HG02981 (cell line): ENCODE results near the gene BCAS3.

Experiments used
- ATAC-seq: cut with Tn5 transposase; IDR thresholded peaks from one replicate; pipeline ENCODE4 v1.9.1; 2021; ENCODE audit warnings: mild to moderate bottlenecking, moderate library complexity; ENCODE audit not compliant: unreplicated experiment

The BCAS3 gene

DNA sequence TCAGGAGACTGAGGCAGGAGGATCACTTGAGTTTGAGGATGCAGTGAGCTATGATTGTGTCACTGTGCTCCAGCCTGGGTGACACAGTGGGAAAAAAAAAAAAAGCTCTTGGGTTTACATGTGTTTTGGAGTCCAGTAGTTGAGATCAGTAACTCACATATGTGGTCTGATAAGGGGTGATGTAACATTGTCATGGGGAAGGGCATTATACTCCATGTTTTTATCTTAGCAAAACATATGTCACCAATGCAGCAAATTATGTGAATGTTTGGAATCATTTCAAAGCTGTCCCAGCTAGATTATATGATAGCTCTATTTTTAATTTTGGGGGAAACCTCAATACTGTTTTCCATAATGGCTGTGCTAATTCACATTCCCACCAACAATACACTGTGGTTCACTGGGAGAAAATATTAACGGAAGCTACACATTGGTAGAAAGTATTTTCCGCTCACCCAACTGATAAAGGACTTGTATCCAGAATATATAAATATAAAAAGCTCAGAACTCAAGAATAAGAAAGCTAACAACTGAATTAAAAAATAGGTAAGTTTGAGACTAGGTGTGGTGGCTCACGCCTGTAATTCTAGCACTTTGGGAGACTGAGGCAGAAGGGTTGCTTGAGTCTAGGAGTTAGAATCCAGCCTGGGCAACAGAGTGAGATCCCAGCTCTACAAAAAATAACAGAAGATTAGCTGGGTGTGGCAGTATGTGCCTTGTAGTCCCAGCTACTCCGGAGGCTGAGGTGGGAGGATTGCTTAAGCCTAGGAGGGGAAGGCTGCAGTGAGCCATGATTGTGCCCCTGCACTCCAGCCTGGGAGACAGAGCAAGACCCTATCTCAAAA is 497.9 kb downstream of the BCAS3 start:
- no peak for ATAC-seq

DNA sequence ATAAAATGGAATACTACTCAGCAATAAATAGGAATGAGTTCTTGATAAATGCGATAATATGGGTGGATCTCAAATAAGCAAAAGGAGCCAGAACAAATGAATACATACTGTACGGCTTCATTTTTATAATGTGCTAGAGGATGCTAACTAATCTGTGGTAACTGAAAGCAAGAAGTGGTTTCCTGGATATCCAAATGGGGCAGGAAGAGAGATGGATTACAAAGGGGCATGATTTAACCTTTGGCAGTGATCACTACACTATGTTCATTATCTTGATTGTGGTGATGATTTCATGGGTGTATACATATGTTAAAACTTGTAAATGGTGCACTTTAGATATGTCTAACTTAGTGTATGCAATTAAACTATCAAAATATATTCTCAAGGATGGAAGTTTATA is 499.7 kb downstream of the BCAS3 start:
- no peak for ATAC-seq

DNA sequence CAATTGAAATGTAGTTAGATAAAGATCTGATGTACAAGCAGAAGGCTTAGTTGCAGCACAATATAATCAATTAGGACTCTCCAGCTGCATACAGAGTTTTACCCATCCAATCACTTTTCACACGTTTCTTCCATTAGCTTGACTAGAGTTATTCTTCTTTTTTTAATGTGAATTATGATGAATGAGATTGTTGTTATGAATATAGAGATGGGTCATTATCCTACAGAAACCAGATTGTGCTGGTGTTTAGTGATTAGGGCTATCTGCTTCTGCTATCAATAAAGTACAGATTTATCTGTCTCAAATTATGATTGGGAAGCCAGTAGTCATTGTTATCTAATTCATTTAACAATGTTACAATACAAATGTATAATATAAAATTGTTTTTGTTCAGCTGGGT is 500.6 kb downstream of the BCAS3 start:
- no peak for ATAC-seq

DNA sequence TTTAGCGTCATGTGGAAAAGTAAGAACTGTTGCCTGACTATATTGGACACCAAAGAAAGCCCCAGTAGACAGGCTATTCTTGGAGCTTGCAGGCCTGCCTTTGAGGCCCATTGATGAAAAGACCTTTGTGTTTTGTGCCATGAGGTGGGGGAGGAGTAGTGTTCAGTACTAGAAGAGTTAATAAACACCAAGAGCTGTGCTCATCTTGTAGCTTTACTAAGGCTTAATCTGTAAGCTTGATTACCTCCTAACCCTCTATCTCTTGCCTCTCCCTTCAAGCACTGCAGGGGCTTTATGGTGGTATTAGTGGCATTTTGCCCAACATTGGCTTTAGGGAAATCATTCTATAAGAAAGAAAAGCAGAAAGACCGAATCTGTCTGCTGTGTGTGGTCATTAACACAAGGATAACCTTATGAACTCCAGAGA is 501.7 kb downstream of the BCAS3 start:
- no peak for ATAC-seq

DNA sequence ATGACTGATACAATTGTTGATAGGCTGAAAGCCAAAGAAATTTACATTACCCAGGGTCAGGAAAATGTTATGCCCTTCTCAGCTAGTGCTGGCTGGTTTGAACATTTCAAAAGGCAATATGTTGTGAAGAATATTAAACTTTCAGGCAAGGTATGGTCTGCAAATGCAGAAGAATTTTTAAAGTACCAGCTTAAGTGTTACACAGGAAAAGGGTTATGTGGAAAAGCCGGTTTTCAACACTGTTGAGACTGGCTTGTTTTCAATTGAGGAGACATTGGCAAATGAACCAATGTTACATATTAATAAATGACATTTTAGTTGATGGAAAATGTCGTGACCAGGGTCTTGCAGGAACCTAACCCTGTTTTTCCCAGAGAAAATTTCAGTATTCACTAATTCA is 506.1 kb downstream of the BCAS3 start:
- no peak for ATAC-seq

DNA sequence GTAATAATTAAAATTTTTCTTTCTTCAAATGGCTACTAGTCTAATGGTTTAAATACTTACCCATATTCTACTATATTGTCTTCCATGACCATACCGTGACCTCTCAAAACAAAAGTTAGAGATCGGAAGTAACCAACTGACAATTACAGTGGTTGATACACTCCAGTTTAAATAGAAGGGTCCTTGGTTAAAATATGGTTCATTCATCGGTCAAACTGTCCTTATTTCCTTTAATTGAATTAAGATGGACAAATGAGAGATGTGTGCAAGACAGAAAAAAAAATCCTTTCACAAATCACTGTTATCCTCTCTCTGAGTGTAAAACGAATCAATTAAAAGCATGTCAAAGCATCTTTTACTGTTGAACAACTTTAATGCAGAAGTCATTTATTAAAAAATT is 507.7 kb downstream of the BCAS3 start:
- ATAC-seq = no peak

DNA sequence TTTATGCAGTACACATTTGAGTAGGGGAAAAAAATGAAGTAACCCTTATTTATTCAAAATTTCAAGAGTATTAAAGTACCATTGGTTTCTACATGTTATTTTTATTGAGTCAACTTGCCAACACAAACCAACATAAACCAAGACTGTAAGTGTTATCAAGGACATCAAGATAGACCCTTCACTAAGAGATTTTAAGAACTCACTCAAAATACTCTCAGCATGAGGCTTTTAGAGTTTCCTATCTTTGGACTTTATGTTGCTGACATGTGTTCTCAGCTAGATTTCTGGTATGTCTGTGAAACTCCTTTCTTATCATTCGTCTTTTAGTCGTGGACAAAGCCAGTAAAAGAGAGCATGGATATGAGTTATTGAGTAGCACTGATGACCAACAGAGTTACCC is 509.4 kb downstream of the BCAS3 start:
- no peak for ATAC-seq

DNA sequence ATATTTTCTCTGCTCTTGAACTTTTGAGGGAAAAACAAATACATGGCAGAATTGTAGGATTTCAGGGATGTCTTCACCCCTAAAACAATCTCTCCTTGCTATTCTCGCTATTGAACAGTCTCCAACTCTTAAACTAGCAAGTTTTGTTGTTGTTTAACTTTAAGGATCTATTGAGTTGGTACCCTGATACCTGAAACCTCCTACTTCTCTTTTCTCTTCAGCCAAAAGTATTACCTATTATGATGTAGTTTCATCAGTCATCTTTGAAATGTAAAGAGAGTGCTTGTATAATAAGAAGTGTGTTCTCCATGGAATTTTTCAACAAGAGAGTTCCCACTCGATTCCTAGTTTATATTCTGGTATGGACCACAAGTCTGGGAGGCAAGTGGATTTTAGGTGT is 510.4 kb downstream of the BCAS3 start:
- ATAC-seq = no peak

DNA sequence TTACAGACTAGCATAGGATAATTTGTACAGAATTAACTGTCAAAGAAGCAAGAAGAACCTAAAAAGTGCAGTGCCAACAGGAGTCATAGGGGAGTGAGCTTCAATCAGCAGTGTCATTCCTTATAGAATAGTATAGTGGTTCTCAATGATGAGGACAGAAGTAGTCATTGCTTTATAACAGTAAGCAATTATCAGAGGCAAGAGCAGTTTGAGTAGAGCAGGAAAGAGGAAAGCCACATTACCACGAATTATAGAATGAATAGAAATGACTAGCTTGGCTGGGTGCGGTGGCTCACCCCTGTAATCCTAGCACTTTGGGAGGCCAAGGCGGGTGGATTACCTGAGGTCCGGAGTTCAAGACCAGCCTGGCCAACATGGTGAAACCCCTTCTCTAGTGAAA is 512.3 kb downstream of the BCAS3 start:
- ATAC-seq = no peak

DNA sequence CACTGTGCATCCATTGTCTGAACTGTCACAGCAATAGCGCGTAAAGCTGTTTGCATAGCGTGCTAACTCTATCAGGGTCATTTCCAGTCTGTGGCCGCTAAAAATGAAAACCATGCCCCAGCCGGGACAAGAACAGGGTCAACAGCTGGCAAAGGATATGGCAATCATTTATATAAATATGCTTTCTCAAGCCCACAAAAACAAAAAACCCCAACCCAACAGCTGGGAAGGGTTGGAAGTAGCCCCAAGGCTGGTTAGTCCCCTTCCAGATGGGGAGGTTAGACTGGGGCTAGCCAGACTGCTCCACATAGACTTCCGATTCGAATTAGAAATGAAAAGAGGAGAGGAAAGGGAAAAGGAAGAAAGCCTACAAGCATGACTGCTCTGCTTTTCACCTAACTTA is 518.7 kb downstream of the BCAS3 start:
- no peak for ATAC-seq

DNA sequence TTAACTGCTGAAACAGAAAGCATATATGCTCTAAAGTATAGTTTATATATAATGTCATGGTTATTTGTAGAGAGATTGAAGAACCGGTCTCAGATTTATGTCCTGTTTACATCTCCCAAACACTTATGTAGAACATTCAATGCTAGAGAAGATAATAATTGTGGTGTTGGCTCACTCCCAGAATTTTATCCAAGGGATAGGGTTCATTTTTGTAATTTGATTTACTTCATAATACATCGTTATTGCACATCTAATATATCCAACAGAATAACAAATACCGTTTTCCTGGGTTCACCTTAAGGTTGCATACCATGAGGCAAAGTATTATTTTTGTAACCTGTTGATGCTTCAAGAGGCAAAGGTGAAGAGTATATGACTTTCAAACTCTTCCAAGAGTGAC is 519.1 kb downstream of the BCAS3 start:
- ATAC-seq = no peak

DNA sequence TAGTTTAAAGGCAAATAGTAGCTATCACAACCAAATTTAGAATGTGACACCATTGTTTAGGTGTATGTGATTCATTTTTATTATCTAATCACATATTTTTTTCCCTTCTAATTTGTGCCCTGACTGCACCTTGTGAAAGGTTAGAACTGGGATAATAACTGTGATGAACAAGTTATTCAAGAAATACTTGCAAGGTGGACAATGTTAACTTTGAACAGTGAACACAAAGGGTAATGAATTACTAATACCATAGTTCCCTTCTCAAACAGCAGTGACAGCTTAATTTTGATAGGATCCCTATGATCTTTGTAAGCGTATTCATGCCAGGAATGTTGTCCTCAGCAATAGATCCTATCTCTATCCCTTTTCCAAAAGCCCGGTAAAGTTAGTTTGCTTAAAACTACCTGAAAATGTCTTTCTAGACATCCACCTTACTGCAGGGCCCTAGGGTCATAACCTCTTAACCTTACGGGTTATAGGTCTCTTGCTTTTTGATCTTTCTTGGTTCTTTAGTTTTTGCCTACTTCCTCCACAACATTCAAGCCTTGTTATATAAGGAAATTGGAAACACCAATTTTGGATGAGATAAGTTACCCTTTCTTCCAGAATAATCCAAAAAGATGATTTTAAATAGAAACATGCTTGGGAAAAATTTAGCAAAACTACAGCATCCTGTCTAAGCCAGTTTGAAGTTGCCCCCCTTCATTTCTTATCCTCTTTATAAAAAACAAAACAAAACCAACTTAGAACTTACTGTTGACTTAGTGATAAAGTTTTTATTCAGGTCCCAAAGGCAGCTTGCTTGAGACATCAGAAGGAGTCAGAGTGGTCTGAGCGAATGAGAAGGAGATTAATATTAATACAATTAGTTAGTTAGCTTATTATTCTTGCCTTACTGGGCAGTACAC is 522.0 kb downstream of the BCAS3 start:
- ATAC-seq = no peak

DNA sequence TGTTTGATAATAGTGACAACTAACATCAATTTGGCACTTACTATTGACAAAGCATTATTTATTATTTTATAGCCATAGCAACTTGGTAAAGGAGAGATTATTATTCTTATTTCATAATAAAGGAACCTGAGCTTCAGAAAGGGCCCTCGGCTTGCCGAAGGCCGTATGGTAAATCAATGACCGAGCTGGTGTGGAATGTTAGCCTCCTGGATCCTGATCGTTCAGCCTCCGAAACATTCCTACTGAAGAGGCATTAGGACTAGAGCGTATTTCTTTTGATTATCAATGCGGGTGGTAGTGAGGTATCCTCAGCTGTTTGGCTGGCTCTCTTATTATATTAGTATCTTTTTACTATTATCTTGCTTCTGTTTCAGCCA is 522.7 kb downstream of the BCAS3 start:
- no peak for ATAC-seq

DNA sequence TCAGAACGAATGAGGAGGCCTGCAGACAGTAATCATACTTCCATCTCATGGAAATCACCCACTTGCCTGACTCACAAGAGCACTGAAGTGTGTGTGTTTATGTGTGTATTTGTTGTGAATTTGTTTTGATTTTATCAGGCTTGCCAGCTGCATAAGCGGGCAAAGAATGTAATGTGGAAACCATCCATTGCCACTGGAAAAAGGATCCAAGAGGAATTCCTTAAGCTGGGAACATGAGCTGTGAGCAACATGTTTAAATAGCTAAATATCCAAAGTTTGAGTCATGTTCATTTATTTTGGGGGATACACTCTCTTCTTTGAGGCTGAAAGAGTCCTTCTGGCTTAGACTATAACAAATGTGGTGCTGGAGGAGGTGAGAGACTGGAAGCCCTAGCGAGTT is 523.6 kb downstream of the BCAS3 start:
- no peak for ATAC-seq

DNA sequence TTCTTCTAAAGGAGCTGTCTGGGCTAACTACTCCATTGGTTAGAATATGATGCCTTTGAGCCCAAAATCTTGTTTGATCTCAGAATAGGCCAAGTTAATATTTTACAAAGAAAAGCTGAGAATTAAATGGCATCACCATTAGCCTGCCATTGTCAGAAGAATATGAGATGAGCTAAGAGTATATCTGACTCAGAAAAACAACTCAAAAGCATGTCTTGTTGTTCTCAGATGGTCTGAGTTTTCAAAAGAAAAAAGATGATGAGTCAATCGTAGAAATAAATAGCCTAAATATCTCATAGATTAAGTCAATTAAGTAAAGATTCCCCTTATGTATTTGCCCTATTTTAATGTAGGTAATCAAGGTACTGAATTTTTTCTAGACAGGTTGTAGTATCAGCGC is 524.9 kb downstream of the BCAS3 start:
- ATAC-seq = no peak

DNA sequence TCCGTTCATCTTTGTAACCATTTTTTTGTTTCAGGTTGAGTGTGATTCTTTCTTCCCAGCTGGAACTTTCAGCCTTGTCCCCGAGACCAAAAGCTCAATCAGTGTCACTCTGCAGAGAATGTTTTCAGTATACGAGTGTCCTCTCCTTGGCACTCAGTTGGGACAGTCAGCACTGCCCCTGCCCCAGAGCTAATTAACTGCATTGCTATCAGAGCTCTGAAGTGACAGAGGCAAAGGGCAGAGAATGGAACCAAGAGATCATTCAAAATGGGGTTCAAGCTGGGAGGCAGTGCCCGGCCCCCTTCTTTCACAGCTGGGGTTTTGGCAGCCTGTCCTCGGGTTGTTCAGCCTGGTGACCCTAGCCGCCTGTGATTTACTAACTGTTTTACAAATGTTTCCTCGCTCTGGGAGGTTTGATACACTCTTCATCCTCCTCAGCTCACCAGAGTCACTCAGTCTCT is 526.0 kb downstream of the BCAS3 start:
- no peak for ATAC-seq

DNA sequence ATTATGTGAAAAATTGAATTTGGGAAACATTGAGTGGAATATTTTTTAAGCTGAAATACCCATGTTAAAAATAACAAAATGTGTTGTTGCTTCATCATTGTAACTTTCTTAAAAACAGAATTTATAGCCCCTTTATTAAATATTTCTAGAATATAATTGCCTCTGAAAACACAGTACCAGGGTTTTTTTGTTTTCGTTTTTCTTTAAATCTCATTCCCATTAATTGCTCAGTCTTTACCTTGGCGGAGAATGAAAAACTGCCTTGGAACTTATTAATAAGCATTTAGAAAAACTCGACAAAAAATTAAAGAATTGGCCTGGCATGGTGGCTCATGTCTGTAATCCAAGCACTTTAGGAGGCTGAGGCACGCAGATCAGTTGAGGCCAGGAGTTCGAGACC is 526.8 kb downstream of the BCAS3 start:
- ATAC-seq = no peak

DNA sequence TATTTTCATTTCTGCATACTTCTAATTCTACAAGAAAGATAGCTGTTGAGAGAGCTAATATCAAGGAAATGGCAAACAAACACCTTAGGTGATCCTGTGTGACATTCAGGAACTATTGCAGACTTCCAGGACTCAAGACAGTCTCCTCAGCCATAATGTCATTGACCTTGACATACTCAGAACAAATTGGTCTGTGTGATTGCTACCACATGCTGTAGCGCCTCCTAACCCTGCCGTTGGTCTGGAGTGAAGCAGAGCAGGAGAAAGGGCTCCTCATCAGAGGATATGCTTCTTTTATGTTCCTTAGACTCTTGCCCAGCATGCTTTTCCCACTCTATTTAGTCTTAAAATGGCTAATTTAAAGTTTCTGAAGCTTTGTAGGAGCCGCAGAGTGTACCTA is 527.8 kb downstream of the BCAS3 start:
- ATAC-seq = no peak

DNA sequence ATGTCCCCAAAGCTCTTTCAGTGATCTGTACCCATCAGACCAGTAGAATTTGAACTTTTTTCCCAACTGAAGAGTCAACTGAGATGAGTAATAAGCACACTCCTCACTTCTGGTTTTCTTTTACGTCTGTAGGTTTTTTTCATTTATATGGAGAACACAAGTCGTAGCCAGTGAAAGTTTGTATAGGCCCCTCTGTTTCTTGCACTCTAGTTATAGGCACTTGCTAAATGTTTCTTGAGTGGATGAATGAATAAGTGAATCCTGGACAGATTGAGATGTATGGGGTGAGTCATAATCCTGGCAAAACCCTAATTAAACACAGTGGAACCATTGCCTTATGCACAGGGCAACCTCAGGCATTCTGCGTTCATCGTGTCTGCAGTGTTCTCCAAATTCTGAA is 528.3 kb downstream of the BCAS3 start:
- no peak for ATAC-seq

DNA sequence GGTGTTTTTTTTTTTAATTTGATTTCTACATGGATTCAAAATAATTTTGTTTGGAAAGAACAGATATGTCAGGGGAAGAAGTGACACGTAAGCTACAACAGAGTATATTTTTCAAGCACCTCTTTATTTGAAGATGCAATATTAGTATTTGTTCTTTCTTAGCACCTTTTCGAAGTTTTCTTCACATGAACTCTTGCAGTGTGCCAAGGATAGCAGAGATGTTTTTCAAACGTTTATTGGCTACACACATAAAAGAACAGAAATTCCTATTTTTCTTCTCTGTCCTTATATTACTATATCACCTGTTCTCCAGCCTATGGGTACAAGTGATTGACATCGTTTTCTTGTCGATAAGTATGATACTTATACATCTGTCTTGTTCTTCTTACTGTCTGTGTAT is 529.3 kb downstream of the BCAS3 start:
- no peak for ATAC-seq

DNA sequence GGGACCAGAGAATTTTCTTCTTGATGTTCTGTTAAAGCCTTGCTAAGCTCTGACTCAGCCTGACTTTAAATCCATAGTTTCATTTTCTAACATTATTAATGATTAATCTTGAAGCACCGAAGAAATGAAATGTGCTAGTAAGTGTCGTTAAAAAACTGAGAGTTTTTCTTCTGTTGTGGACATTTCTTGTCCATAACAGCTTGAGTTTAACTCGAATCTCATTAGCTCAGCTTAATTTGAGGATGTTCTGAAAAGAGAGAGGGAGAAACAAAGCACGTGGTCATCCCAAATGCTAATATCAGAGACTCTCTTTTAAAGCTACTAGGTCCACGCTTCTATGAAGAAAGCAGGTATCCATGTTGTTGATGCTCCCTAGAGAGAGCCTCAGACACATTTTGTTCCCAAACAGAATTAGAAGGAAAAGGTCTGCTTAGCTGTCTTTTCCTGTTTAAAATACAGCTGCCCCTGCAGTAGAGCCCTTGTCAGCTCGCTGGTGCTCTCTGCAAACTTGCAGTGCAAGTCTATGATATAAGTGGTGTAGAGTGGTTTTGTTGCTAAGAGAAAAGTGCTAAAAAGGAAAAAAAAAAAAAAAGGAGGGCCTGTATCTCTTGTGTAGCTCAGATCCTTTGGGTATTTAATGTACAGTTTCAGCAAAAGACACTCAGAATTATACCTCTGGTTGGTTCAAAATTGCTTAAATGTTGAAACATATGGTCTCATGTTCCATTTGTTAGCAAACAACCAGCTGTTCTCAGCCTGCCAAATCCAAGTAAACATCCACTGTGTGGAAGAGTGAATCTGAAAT is 530.9 kb downstream of the BCAS3 start:
- no peak for ATAC-seq
